A549 (cell line): Measurements from ENCODE around the gene ZNF304.

Source experiments
- FOSB ChIP-seq: fragments of 250-450 bp; sonication (Bioruptor Pico); IDR thresholded peaks from 2 replicates; pipeline ENCODE4 v1.5.0; 2020; ENCODE audit warnings: mild to moderate bottlenecking, moderate library complexity
- MAZ ChIP-seq: fragments of 150-350 bp; IDR thresholded peaks from 2 replicates; pipeline ENCODE4 v1.6.1; 2014; ENCODE audit warnings: antibody characterized with exemption, low read depth, low read length, borderline replicate concordance
- NR3C1 ChIP-seq: fragments of >200 bp; sonication (Bioruptor Twin); formaldehyde crosslinking; IDR thresholded peaks from 3 replicates; pipeline ENCODE4 v1.6.1; 2017
- POLR2A ChIP-seq: IDR thresholded peaks from 2 replicates; pipeline ENCODE4 v1.6.1; 2012; ENCODE audit warnings: mild to moderate bottlenecking, low read length
- RAD21 ChIP-seq, 2 experiments: fragments of >200 bp in 1 of 2; sonication (Bioruptor Twin) in 1 of 2; formaldehyde crosslinking in 1 of 2; IDR thresholded peaks in 1 of 2; conservative IDR thresholded peaks in 1 of 2; 2 replicates in 1 of 2; 3 replicates in 1 of 2; pipeline ENCODE4 v1.6.1; 2012 to 2018; ENCODE audit warnings: inconsistent platforms in 1 of 2
- TF ChIP-seq, protein P1 (sequence below): fragments of >200 bp; sonication (Bioruptor Twin); formaldehyde crosslinking; IDR thresholded peaks from 3 replicates; pipeline ENCODE4 v1.5.1; 2016

DNA sequence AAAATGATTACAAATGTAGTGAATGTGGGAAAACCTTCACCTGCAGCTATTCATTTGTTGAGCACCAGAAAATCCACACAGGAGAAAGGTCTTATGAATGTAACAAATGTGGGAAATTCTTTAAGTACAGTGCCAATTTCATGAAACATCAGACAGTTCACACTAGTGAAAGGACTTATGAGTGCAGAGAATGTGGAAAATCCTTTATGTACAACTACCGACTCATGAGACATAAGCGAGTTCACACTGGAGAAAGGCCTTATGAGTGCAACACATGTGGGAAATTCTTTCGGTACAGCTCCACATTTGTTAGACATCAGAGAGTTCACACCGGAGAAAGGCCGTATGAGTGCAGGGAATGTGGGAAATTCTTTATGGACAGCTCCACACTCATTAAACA lies 47.8 kb downstream of the ZNF304 start:
- TF ChIP-seq, protein P1, sequence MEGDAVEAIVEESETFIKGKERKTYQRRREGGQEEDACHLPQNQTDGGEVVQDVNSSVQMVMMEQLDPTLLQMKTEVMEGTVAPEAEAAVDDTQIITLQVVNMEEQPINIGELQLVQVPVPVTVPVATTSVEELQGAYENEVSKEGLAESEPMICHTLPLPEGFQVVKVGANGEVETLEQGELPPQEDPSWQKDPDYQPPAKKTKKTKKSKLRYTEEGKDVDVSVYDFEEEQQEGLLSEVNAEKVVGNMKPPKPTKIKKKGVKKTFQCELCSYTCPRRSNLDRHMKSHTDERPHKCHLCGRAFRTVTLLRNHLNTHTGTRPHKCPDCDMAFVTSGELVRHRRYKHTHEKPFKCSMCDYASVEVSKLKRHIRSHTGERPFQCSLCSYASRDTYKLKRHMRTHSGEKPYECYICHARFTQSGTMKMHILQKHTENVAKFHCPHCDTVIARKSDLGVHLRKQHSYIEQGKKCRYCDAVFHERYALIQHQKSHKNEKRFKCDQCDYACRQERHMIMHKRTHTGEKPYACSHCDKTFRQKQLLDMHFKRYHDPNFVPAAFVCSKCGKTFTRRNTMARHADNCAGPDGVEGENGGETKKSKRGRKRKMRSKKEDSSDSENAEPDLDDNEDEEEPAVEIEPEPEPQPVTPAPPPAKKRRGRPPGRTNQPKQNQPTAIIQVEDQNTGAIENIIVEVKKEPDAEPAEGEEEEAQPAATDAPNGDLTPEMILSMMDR, result no peak
- TF ChIP-seq POLR2A, result no peak
- no peak for TF ChIP-seq NR3C1
- TF ChIP-seq MAZ, result no peak
- TF ChIP-seq FOSB (CRISPR knock-in tag), result no peak
- TF ChIP-seq RAD21 (conservative IDR thresholded peaks at IDR 0.05 in 1 of 2, IDR thresholded peaks at IDR 0.05 in 1 of 2), result no peak
